ENCODE results near the gene CLPTM1L. TPM values are rescaled to one million over a fixed set of nuclear protein-coding genes. Genes with fewer than 3 reads are reported as not detected.

Gene CLPTM1L, protein sequence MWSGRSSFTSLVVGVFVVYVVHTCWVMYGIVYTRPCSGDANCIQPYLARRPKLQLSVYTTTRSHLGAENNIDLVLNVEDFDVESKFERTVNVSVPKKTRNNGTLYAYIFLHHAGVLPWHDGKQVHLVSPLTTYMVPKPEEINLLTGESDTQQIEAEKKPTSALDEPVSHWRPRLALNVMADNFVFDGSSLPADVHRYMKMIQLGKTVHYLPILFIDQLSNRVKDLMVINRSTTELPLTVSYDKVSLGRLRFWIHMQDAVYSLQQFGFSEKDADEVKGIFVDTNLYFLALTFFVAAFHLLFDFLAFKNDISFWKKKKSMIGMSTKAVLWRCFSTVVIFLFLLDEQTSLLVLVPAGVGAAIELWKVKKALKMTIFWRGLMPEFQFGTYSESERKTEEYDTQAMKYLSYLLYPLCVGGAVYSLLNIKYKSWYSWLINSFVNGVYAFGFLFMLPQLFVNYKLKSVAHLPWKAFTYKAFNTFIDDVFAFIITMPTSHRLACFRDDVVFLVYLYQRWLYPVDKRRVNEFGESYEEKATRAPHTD
- total RNA-seq (2014; rRNA removed; shearing (Covaris generic)) = 196 and 214 TPM in 2 replicates

DNA sequence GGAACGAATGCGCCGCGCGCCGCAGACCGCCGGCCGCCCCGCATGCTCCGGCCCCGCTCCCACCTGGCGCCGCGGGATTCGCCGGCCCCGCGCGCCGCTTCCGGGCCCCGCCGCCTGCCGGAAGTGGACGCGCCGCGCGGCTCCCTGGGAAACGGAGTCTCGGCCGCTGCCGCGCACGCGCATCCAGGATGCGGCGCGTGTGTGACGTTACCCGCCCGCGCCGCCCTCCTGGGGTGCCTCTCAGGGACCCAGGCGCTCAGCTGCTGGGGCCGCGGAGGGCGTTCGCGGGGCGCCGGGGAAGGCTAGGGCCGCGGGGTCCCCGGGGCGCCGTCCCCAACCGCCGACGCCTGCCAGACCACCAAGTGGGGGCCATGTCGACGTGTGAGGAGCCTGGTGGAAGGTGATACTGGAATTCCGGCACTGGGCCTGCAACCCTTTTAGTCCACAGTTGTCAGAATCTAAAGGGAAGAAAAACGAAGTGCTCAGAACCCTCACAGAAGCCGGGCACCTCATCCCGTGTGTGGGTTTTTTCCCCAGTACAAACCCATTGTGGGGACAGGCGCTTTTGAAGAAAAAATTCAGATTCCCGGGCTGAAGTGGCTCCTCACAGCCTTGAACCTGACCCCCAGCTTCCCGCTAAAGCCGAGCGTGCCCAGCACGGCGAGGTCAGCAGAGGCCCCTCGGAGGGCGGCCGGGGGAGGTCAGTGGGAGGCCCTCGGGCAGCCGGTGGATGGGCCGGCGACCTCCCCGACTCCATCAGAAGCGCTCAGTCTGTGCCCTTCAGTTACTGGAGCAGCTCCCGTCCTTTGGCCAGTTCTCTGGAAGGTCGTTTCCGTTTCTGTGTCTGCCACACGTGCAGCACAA is at the start of gene CLPTM1L:
TSS of gene CLPTM1L (minus strand) at position 125 of the 864 bp plus-strand sequence. CDS start 258 bp downstream, outside the sequence.
- DNase-seq (ENCODE audit: low spot score) = peak; percentile 82

DNA sequence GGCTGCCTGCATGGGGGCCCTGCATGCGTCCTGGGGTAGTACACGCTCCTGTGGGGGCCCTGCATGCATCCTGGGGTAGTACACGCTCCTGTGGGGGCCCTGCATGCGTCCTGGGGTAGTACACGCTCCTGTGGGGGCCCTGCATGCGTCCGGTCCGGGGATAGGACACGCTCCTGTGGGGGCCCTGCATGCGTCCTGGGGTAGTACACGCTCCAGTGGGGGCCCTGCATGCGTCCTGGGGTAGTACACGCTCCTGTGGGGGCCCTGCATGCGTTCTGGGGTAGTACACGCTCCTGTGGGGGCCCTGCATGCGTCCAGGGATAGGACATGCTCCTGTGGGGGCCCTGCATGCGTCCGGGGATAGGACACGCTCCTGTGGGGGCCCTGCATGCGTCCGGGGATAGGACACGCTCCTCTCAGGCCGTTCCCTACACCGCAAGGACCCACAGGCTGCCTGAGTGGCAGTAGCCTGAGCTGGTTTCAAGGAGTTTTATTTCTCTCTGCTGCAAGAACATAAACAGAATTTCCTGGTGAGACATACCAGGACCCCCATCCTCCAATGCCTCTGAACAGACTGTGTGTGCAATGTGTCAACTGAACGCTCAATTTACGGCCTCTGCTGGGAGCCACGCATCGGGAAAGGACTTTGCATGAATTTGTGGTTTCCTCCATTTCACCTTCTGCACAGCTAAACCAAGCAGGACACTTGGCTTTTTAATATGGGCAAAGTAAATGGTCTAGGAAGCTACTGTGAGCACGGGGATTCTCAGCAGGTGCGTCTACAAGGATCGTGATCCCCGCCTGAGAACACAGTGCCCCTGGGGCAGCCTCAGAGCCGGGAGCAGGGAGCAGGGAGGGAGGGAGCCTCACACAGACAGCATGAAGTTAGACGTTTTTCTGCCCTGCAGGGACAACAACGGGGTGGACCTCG is 48.9 kb upstream of the CLPTM1L start:
- DNase-seq (ENCODE audit: low spot score) = no peak

DNA sequence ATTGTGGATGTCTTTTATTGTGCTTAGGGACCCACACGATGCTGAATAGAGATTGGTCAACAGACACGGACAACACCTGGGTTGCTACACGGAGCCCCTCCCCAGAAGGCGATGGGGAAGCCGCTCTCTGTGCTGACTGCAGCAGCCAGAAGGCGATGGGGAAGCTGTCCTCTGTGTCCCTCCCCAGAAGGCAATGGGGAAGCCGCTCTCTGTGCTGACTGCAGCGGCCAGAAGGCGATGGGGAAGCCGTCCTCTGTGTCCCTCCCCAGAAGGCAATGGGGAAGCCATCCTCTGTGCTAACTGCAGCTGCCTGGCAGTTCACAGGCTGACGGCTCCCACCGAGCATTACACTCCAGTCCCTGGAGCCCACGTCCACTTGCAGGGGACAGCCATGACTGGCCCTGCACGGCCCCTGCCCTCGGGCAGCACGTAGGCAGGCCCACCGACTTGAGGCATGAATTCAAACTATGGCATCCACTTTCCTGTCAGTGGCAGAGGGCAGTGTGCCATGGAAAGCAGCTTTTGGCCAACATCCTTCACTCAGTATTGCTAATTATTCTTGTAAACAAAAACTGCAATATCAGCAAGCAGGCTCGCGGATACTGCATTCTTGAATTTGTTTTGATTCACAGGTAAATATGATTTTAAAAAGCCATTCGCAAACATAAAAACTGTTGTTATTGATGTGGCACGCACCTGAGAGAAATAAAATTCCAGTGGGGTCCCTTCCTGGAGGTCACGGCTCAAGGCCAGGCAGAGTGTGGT is 48.1 kb upstream of the CLPTM1L start:
- DNase-seq (ENCODE audit: low spot score) = no peak

DNA sequence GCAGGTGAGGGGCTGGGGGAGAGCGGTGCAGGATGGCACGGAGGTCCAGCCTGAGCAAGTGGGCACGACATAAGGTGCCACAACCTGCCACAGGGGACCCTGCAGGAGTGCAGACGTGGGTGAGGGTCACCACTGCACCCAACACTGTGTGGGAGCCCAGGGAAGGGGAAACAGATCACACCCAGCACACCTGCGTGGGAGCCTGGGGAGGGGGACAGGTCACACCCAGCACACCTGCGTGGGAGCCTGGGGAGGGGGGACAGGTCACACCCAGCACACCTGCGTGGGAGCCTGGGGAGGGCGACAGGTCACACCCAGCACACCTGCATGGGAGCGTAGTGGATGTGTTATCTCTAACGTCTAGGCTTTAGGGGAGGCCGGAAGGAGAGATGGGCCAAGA is 47.4 kb upstream of the CLPTM1L start:
- DNase-seq (ENCODE audit: low spot score) = no peak

DNA sequence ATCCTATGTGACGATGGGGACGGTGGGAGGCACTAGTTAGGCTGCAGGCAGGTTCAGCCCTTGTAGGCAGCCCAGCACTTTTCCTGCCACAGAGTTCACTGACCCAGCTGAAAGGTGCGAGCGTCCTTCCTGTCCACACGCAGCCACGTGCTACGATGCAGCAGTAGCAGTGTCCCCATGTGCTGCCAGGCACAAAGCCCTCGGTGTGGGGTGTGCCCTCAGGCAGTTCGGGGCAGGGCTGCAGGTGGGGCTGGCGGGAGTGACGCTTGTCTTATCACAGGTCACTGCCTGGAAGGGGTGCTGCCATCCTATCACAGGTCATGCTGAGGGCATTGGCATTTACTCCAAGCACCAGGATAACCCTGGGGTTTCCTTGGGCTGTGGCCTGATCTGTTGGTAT is 46.8 kb upstream of the CLPTM1L start:
- no peak for DNase-seq (ENCODE audit: low spot score)

DNA sequence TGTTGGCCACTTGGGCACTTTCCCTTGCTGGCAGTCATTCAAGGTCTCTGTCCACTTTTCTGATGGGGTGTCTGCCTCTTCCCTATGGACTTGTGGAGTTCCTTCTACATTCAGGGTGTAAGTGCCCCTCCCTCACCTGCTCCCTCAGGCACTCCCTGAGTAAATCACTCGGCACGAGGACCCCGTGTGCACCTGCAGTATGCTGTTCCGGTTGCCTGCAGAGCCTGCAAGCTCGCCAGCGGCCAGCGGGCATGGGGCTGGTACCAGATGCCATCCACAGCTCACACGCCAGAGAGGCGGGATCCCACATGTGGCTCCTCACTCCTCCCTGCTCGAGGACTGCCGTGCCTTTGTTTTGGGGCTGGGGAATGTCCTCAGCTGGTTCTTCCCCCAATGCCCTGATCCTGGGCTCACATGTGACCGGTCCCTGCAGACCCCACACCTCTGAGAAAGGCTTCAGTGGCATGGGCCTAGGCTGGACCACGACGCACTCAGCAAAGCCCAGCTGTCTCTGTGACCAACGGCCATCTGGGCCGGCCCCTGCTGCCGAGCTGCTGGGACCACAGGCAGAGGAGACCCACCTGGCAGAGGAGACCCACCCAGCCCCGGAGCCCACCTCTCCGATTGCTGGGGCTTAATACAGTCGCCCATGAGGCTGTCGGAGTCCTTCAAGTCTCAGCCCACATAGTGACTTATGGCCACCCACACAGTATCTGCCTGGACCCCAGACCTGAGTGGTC is 46.1 kb upstream of the CLPTM1L start:
- no peak for DNase-seq (ENCODE audit: low spot score)

DNA sequence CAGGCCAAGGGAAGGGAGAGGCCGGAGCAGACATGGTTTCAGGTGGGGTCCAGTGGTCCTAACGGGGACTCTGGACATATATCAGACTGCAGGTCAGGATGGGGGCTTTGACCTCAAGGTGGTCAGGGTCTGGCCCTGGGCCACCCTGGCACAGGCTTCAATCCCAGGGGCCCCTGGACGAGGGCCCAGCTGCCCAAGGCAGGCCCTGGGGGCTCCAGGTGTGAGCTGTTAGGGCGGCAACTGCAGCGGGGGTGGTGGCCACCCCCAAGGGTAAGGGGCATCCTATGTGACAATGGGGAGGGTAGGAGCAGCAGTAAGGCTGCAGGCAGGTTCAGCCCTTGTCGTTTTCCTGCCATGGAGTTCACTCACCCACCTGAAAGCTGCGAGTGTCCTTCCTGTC is 45.4 kb upstream of the CLPTM1L start:
- DNase-seq (ENCODE audit: low spot score) = no peak

DNA sequence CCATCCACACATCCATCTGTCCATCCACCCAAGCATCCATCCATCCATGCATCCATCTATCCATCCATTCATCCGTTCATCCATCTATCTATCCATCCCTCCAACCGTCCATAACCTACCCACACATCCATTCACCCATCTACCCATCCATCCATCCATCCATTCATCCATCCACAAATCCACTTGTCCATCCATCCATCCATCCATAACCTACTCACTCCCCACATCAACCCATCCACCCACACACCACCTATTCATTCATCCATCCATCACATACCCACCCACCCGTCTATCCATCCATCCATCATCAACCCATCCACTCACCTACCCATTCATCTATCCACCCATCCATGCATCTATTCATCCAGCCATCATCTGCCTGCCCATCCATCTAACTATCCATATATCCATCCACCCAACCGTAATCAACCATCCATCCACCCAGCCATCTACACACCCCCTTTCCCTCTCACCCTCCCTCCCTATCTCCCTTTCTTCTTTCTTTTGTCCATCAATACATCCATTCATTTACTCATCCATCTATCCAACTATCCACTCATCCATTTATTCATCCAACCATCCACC is 43.6 kb upstream of the CLPTM1L start:
- DNase-seq (ENCODE audit: low spot score) = no peak

DNA sequence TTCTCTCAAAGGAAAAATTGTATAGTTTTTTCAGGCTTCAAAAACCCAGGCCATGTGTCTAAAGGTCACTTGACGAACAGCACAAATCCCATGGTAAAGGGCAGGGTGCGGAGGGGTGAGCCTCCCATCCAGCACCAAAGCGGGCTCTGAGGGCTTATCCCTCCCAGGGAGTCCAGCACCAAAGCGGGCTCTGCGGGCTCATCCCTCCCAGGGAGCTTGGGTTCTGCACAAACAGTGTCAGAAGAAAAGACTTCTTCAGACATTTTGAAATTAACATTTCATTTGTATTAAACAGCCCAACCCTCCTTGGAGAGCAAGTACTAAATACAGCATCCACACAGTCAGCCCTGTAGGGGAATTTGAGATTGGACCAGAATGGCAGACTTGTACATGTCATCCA is 43.0 kb upstream of the CLPTM1L start:
- no peak for DNase-seq (ENCODE audit: low spot score)

DNA sequence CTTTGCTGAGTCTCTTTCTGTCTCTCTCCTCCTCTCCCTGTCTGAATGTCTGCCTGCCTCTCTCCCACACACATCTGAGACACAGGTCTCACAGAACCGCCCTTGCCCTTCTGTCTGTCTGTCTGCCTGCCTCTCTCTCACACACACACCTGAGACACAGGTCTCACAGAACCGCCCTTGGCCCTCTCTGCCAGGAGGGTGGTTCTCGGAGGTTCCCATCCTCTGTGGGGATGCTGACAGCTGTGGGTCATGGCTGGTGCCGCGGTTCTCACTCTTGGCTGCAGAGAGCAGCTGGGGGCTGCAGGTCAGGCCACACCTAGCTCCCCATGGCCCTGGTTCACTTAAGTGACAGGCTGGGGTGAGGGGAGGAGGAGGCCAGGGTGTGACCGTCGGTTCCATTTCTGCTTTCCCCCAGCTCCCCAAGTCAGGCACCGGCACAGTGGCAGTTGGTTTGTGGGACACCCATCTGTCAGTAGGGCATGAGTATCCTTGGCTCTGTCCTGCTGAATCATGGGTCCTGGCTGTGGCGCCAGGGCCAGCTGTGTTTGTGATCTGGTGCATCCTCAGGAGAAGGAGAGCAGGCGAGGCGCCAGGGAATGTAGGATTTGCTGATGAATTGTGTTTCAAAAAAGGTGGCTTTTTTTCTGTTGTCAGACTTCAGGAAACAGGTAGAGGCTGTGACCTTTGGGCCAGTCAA is 42.3 kb upstream of the CLPTM1L start:
- DNase-seq (ENCODE audit: low spot score) = no peak

DNA sequence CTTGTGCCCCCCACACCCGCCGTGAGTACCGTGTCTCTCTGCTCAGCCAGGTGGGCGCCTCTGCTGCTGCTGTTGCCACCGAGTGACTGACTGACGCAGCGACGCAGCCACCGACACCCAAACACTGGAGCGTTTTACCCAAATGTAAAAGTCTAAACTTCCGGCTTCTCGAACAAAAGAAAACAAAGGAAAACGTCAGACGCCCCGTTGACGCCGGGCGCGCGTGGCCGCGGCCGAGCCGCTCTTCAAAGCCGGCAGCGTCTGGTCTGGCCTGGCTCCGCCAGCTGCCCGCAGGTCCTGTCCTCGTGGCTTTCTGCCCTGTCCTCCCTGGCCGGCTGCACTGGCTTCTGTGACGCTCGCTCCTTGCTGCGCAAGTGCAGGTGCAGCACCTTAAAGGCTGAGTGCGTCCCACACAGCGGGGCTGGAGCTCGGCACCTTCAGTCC is 41.4 kb upstream of the CLPTM1L start:
- no peak for DNase-seq (ENCODE audit: low spot score)

DNA sequence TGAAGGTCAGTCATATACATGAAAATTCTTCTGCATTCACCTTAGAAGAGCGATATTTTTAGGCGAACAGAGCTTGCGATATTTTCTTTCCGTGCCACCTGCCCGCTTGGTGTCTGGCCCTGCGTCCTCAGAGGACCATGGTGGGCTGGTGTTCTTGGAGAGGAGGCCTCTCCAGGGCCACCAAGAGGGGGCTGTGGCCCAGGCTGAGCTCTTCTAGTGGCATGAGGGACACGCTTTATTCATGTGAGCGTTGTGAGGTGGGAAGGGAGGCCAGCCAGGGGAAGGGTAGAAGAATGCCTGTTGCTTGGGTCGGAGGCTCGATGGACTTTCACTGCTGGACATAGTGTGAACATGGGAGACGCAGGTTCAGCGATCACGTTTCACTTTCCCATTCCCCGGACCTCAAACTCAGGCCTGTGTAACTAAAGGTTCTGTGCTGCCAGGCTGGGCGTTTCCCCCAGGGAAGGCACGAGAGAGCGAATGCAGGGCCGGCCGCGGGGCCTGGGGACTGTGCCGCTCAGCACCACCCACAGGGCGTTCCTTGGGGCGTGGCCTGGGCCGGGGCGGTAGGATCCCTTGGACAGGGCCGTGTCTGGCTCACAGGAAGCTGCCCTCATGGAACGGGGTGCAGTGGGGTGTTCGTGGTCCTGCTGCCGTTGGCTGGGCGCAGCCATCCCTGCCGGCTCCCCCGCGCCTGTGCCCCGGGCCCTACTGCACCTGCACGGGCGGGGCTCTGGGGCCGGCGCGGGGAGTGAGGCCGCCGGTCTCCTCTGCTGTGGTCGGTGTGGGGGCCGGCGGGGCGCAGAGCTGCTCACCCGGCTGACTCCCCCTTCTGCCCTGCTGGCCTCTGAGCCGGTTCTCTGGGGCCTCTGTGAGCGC is 40.7 kb upstream of the CLPTM1L start:
- peak; percentile 67 for DNase-seq (ENCODE audit: low spot score)

DNA sequence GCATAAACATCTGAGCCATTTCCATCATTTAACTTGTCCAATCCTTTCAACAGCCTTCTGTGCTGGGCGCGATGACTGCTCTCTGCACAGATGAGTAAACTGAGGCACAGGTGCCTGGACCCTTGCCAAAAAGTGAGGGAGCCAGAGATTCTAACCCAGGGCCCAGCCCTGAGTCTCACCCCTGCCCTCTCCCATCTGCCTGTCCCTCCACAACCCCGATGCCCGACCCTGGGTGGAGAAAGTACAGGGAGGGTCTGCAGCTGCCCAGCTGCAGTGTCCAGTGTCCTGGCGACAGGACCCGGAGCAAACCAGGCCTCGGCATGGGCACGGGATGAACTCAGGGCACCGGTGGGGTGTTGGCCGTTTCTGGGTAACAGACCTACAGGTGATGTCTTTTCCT is 39.6 kb upstream of the CLPTM1L start:
- DNase-seq (ENCODE audit: low spot score) = no peak

DNA sequence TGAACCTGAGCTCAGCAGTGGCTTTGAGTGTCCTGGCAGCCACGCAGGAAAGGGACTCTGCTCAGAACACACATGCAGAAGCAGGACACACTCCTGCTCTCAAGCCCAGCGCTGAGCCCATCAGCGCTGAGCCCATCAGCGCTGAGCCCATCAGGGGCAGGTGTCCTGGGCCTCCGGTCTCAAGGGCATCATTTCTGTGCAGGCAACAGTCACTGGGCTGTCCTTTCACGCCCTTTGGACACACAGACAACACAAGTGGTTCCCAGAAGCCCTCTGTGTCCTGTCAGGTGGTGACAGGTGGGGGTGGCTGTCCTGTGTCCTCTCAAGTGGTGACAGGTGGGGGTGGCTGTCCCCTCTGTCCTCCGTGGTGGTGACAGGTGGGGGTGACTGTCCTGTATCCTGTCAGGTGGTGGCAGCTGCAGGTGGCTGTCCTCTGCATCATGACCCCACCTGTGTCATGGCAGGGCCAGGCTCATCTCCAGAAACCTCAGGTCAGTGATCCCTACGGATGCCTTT is 39.0 kb upstream of the CLPTM1L start:
- no peak for DNase-seq (ENCODE audit: low spot score)

DNA sequence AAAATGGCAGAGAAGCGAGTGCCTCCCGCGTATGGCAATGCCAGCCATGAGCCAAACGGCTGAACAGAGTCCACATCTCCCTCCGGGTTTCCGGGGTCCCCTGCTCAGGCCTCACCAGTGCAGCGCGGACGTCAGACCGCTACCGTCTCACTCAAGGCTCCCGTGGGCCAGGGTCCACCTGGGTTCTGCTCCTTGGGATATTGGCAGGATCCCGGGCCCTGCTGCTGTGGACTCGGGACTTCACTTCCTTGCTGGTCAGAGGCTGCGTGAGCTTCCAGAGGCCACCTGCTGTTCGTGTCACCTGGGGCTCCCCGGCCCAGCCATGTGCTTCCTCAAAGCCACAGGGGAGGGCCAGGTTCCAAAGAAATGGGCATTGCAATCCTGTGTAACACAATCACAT is 38.4 kb upstream of the CLPTM1L start:
- no peak for DNase-seq (ENCODE audit: low spot score)

DNA sequence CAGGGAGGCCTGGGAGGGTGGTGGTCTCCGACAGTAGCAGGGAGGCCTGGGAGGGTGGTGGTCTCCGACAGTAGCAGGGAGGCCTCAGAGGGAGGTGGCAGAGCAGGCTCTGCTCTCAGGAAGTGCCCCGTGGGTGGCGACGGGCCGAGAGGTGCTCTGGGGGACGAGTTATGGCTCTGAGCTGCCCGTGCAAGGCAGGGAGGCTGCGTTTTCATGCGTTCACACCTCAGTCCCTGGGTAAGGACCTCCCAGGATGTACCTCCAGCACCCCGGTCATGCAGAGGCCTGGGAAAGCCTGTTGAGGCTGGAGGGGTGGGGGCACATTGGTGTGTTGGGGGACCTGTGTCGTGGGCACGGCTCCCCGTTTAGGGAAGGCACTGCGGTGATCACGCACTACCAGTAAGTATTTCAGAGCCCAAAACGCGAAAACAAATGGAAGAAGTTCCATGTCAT is 37.4 kb upstream of the CLPTM1L start:
- DNase-seq (ENCODE audit: low spot score) = no peak

Measured in H4 (cell line).